GM19438 (cell line): ENCODE results near the gene GFI1B.
"Not testable (repeated sequence)": the region's sequence is repeated elsewhere in the genome, so short reads cannot be mapped to it uniquely, and the experiment has no call there.

ENCODE experiments used
- ATAC-seq: cut with Tn5 transposase; IDR thresholded peaks from one replicate; pipeline ENCODE4 v1.9.1; 2021; ENCODE audit warnings: low read depth; ENCODE audit not compliant: unreplicated experiment

Gene GFI1B

DNA sequence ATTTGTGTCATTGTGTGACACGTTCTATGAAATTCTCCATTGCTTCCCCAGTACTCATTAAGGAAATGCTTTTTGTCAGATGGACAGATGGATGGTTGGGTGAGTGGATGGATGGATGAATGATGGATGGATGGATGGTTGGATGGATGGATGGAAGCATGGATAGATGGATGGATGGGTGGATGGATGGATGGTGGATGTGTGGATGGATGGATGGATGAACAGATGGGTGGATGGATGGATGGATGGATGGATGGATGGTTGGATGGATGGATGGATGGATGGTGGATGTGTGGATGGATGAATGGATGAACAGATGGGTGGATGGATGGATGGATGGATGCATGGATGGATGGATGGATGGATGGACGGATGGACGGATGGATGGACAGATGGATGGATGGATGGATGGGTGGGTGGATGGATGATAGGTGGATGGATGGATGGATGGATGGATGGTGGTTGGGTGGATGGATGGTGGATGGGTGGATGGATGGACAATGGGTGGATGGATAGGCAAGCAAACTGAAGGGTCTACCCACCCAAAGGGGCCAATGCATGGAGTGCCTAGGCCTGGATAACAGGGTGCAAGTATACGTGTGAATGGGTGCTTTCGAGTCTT is 28.3 kb downstream of the GFI1B start:
- ATAC-seq = no peak

DNA sequence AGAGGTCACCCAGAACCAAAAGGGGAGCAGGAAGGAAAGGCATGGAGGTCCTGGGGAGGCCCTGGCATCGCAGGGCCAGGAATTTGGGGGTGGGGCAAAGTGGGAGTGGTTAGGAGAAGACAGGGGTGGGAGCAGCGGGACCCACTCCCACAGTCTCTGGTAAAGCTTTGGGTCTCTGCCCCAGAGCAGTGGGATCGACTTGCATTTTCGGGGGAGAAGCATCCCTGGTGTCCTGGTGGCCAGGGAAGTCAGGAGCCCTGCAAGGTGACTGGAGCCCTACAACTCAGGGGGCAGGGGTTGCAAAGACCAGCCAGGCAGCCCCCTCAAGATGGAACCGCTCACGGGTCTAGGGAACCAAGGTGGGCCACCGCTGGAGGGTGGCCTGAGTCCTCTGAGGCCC is 29.9 kb downstream of the GFI1B start:
- ATAC-seq = no peak

DNA sequence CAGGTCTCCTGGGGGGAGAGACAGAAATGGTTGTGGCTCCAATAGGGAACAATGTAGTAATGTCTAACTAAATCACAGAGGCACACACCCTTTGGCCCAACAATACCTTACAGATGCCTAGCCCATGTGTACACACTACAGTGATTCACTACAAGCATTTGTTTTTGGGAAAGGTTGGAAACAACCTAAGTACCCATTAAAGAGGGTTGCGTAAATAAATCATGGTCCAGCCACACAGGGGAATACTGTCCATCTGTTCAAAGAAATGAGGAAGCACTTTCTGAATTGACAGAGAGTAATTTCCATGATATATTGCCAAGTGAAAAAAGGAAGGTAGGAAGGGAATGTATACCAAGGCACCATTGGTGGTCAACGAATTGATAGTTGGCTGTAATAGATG is 30.3 kb downstream of the GFI1B start:
- no peak for ATAC-seq

DNA sequence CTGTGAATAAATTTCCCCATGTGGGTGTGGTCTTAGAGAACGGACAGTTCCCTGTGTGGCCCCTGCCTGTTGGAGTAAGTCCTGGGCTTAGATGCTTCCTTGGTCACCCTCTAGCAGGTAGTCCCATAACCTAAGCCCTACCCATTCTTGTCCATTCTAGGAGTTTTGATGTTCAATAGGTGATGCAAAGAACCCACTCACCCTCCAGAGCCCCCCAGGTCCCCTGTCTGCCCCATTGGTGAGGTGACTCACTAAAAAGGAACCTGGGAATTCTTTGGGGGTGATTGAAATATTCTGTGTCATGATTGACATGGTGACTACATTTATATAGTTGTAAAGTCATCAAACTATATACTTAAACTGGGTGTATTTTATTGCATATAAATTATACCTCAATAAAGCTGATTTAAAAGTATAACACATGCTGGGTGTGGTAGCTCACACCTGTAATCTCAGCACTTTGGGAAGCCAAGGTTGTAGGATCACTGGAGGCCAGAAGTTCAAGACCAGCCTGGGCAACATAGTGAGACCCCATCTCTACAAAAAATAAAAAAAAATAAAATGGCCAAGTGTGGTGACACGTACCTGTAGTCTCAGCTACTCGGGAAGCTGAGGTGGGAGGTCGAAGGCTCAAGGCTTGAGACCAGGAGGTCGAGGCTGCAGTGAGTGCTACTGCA is 31.6 kb downstream of the GFI1B start:
- ATAC-seq = no peak

DNA sequence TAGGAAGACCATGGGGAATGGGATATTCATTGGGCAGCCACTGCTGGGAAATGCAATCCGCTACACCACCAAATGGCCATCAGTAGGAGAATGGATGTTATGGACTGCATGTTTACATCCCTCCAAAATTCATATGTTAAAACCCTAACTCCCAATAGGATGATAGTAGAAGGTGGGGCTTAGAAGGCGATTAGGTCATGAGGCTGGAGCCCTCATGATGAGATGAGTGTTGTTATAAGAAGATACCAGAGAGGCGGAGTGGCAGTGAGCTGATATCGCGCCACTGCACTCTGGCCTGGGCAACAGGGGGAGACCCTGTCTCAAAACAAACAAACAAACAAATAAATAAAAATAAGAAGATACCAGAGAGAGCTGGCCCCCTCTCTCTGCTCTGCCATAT is 36.2 kb downstream of the GFI1B start:
- no peak for ATAC-seq

DNA sequence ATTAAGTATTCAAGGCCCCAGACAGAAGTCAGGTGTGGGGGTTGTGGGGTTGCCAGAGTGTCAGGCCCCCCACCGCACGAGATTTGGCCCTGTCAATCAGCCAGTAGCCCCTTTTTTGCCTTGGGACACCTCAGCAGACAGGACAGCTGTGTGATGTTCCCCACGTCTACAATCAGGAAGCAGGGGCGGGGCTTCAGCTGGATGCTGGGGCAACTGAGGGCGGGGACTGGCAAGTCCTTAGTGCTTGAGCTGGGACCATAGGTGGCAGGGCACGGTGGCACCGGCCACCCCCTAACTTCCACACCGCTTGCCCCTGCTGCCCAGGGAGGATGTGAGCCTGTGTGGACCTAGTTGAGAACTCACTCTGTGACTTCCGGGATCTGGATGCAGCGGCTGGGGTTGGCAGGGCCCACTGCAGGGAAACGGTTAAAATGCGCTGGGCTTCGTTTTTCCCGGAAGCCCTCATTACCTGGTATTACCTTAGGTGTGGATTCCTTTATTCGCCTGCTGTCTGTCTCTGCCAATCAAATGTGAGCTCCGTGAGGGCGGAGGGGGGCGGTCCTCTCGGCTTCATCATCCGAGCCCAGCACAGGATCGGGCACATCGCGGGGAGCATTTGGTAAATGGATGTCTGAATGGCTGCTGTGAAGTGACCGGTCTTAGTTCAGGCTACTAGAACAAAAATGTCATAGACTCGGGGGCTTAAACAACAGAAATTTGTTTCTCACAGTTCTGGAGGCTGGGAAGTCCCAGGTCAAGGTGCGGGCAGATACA is 44.8 kb downstream of the GFI1B start:
- ATAC-seq = no peak

DNA sequence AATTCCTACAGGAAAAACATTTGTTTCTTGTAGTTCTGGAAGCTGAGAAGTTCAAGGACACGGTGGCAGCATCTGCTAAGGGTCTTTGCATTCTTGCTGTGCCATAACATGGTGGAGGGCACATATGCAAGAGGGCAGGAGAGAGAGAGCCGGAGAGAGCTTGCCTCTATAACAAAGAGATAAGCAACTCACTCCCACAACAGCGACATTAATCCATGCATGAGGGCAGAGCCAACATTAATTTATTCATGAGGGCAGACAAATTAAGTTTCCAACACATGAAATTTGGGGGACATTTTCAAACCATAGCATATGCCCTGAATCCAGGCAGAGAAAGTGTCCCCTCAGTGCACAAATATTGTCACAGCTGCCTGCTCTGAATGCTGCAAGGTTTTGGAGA is 47.9 kb downstream of the GFI1B start:
- no peak for ATAC-seq

DNA sequence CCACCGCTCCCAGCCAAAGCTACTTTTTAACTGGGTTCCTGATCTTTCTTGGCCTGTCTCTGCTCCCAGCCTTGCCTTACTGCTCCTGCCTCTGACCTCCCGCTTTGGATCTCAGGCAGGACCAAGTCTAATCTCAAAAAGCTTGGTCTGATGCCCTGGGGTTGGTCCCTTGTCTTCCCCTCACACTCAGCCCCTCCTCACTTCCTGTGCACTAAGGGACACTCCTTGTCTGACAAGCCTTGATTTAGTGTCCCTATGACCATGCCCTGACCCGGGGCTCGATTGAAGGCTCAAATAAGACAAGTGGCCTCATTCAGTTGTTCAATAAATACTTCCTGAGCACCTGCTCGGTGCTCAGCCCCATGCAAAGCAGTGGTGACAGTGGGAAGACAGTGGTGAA is 48.6 kb downstream of the GFI1B start:
- no peak for ATAC-seq

DNA sequence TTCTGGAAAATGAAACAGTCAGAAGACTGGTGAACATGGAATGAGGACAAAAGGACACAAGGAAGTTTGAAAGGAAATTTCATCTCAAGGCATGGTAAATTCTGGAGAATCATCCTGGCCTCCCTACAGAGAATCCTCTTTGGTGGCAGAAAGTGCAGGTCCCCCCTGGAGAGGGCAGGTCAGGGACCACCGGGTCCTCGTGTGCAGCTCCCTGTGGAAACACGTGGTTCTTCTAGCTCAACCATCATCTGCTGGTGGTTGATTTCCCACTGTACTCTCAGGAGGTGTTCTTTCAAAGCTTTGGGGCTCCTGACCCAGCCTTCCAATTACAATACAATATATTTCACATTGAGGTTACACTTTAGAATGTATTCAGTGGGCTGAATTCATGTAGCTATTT is 49.7 kb downstream of the GFI1B start:
- no peak for ATAC-seq

DNA sequence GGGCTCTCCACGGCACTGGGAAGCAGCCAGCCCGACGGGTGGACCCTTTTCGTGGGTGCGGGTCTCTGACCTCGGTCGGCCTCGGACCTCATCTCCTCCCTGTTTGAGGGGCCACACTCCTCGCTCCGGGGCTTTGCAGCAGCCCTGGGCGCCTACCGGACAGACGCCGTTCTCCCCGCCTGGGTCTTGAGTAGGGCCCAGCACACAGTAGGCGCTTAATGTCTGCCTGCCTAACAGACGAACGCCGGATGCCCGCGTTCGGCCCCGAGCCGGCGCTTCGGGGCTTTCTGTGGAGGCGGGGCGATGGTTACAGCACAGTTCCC is 51.5 kb downstream of the GFI1B start:
- ATAC-seq = peak; percentile 3

DNA sequence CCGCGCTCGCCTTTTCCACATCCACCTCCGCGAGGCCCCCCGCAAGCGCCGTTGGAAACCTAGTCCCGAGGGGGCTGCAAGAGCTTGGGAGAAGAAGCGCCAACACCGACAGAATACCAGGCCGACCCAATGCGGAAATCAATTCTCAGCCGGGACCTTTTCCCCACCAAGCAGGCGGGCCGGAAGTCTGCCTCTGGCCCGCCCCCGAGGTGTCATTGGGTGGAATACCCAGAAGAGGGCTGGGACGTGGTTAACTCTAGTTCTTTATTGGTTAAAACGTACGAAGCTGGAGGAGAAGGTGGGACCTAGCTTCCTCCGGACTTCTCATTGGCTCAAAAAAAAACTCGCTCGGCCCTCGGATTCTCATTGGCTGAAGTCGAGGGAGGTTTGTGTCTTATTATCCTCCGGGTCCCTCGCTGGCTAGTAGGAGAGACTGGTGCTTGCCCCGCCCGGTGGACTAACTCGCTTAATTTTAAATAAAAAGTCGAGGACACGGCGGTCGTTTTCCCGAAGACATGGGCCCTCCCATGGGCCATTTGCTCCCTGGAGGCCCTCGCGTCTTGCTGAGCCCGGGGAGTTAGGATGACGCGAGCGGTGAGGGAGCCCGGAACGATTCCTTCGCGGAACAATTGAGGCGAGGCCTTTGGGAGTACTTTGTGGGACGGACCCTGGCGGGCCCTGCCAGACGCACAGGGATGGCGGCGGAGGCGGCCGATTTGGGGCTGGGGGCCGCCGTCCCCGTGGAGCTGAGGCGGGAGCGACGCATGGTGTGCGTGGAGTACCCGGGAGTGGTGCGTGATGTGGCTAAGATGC is 52.0 kb downstream of the GFI1B start, which contains the start of gene GTF3C5:
Gene GTF3C5 (plus strand): TSS at position 681 of the 813 bp plus-strand sequence. CDS start 15 bp downstream, at position 696.
- ATAC-seq = peak; percentile 92

DNA sequence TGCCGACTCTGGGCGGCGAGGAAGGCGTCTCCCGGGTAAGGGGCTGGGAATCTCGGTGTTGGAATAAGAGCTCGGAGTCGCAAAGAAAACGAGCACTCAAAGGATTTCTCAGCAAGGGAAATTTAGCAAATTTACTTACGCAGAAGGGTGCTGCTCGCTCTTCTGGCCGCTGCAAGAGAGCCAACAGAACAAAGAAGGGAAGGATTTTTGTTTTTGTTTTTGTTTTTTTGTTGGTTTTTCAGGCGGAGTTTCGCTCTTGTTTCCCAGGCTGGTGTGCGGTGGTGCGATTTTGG is 52.6 kb downstream of the GFI1B start:
- ATAC-seq = no peak

DNA sequence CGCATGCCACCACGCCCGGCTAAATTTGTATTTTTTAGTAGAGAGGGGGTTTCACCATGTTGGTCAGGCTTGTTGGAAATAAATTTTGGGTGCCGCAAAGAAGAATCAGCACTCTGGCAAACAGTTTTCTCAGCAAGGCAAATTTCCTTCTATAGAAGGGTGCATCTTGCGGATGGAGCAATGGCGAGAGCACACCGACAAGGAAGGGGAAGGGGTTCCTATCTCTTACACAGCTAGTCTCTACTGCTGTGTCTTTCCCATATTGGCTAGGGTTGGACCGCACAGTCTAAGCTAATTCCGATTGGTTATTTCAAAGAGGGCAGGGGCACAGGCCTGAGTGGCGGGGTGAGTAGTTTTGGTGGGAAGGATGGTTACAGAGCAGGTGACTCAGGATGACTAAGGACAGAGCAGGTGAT is 53.0 kb downstream of the GFI1B start:
- no peak for ATAC-seq

DNA sequence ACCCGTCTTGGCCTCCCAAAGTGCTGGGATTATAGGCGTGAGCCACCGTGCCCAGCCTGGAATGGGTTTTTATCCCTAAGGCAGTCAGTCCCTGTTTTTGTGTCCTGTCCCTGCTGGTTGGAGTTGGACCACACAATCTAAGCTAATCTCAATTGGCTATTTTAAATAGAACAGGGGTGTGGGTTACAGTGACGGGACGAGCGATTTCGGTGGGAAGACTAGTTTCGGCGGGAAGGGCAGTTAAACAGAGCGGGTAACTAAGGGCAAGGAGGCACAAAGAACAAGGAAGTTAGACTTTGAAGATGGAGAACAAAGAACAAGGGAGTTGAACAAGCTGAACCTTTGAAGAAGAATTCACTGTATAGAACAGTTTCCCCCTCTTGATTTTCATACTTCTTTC is 53.7 kb downstream of the GFI1B start:
- ATAC-seq = no peak

DNA sequence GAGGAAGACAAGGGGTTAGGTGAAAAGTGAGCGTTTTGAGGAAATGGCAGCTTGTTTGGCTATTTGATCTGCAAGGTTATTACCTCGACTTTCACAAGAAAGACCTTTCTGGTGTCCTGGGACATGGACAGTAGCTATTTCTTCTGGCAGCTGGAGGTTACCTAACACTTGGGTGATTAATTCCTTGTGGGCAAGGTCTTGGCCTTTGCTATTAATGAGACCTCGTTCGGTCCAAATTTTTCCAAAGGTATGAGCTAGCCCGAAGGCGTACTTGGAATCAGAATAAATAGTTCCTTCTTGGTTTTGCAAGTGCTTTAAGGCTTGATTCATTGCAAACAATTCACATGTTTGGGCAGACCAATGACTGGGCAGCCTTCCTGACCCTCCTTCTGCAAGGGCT is 57.2 kb downstream of the GFI1B start:
- no peak for ATAC-seq

DNA sequence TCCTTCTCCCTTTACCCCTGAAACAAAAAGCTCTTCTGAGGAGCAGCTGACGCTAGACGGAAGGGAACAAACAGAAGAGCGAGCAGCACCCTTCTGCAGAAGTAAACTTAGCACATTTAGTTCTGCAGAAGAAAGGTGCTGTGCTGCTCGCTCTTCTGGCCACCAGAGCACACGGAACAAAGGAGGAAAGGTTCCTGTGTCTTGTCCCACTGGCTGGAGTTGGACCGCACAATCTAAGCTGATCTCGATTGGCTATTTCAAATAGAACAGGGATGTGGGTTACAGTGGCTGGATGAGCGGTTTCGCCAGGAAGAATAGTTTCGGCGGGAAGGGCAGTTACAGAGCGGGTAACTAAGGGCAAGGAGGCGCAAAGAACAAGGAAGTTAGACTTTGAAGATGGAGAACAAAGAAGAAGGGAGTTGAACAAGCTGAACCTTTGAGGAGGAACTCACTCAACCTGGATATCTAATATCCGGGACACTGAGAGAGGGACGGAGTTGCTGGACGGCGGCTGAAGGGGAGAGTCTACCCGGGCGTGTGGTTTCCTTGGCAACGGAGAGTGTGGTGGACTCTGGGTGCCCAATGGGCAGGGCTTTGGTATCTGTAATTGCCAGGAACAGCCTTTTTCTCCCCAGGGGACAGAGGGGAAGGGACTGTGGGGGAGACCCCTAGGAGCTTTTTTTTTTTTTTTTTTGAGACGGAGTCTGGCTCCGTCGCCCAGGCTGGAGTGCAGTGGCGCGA is 59.5 kb downstream of the GFI1B start:
- no peak for ATAC-seq

DNA sequence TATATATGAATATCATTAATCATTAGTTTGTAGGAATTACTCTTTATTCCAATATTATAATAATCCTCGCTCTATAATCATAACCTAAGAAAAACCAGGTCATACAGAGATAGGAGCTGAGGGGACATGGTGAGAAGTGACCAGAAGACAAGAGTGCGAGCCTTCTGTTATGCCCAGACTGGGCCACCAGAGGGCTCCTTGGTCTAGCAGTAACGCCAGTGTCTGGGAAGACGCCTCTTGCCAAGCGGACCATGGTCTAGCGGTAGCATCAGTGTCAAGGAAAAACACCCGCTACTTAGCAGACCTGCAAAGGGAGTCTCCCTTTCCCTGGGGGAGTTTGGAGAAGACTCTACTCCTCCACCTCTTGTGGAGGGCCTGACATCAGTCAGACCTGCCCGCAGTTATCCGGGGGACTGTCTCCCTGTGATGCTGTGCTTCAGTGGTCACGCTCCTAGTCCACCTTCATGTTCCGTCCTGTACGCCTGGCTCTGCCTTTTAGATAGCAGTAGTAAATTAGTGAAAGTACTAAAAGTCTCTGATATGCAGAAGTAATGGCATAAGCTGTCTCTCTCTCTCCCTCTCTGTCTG is 62.5 kb downstream of the GFI1B start:
- not testable (repeated sequence) for ATAC-seq
